IPS-18a (cell line): ENCODE results near the gene LZTS2.

Source experiments
- H3K27ac ChIP-seq: one replicate; pipeline ENCODE4 v1.5.1; 2013; ENCODE audit warnings: low read length
- H3K27me3 ChIP-seq: one replicate; pipeline ENCODE4 v1.6.1; 2013; ENCODE audit warnings: mild to moderate bottlenecking, low read length; ENCODE audit not compliant: control insufficient read depth, insufficient read depth
- H3K36me3 ChIP-seq: one replicate; pipeline ENCODE4 v1.6.1; 2013; ENCODE audit warnings: low read depth, low read length; ENCODE audit not compliant: control insufficient read depth
- H3K4me1 ChIP-seq: one replicate; pipeline ENCODE4 v1.6.1; 2013; ENCODE audit warnings: low read depth, low read length; ENCODE audit not compliant: control insufficient read depth
- H3K4me3 ChIP-seq: one replicate; pipeline ENCODE4 v1.5.1; 2013; ENCODE audit warnings: low read length
- H3K9ac ChIP-seq: one replicate; pipeline ENCODE4 v1.6.1; 2013; ENCODE audit warnings: mild to moderate bottlenecking, low read length, moderate library complexity
- H3K9me3 ChIP-seq: one replicate; pipeline ENCODE4 v1.6.1; 2013; ENCODE audit warnings: low read depth, low read length; ENCODE audit not compliant: control insufficient read depth

Gene LZTS2

DNA sequence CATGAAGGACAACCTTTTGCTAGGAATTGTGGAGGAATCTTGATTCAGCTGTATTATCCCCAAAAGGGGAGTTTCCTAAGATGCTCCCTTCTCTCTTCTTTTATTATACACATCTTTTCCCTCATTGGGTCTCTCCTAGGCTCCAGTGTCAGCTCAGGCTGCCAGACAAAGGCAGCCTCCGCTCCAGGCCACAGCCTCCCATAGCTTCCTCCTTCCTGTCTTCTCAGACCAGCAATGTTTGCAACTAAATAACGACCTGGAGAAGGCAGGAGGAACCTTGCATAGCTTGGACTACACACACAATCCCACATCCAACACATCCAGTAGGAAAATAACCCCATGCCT is 43.7 kb downstream of the LZTS2 start:
- H3K27me3 ChIP-seq, result peaks cover 72% of the 10 kb centered on the region
- no peaks in the 10 kb centered on the region for H3K36me3 ChIP-seq
- peaks cover 3% of the 10 kb centered on the region for H3K4me1 ChIP-seq
- no peaks in the 10 kb centered on the region for H3K9me3 ChIP-seq
- H3K4me3 ChIP-seq, result peak overlapping the region; percentile 67
- no peak overlapping the region for H3K27ac ChIP-seq
- H3K9ac ChIP-seq, result peak overlapping the region; percentile 40

DNA sequence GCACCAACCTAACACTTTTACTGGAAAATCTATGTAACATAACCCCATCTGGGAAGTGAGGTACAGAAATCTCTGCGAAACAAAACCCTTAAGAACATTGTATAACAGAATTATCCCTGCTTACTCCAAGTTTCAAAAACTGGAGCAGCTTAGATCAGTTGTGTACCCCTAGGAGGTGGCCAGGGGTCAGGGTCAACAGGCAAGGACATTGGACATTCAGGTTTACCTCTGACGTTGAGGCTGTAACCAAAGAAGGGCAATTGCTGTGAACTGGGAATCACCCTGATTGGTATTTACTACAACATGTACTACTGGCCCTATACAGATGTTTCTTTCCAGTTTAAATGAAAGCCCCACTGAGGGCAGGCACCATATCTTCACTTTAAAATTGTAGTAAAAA is 44.5 kb downstream of the LZTS2 start:
- H3K4me3 ChIP-seq, result no peak overlapping the region
- H3K9ac ChIP-seq, result no peak overlapping the region
- peaks cover 74% of the 10 kb centered on the region for H3K27me3 ChIP-seq
- no peaks in the 10 kb centered on the region for H3K36me3 ChIP-seq
- peaks cover 3% of the 10 kb centered on the region for H3K4me1 ChIP-seq
- H3K27ac ChIP-seq, result no peak overlapping the region
- no peaks in the 10 kb centered on the region for H3K9me3 ChIP-seq

DNA sequence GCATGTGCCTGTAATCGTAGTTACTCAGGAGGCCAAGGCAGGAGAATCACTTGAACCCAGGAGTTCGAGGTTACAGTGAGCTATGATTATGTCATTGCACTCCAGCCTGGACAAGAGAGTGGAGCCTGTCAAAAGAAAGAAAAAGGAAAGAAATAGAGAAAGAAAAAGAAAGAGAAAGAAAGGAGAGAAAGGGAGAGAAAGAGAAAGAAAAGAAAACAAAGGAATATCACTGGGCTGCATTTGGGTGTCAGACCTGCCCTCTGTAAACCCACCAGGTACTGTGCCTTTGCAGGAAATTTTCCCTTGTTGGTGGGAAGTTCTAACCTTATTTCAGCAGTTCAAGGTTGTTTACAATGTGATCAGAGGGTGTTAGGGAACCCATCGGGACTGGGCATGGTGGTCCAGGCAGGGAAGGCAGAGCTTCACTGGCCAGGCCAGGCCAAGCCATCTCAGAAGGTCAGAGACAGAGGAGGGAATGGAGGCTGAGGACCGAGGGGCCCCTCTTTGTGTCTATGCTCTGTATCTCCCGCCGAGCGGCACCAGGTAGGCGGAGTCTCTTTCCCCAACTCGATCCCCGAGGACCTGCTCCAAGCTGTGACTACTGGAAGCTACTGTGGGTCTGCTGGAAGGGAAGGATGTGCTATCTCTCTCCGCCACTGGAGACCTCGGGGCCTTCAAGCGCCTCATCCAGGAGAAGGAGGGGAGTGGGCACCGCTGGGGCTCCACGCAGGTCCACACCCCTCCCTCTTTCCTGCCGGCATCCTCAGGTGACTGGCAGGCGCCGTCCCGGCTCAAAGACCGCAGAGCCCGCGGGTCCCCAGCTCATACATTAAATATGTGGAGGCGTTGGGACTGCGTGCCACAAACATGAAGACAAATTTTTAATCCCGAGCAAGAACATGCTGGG is 47.0 kb downstream of the LZTS2 start:
- H3K27me3 ChIP-seq, result peaks cover 85% of the 10 kb centered on the region
- no peak overlapping the region for H3K27ac ChIP-seq
- H3K4me3 ChIP-seq, result peak overlapping the region; percentile 26
- H3K9ac ChIP-seq, result no peak overlapping the region
- no peaks in the 10 kb centered on the region for H3K36me3 ChIP-seq
- peaks cover 3% of the 10 kb centered on the region for H3K4me1 ChIP-seq
- H3K9me3 ChIP-seq, result no peaks in the 10 kb centered on the region

DNA sequence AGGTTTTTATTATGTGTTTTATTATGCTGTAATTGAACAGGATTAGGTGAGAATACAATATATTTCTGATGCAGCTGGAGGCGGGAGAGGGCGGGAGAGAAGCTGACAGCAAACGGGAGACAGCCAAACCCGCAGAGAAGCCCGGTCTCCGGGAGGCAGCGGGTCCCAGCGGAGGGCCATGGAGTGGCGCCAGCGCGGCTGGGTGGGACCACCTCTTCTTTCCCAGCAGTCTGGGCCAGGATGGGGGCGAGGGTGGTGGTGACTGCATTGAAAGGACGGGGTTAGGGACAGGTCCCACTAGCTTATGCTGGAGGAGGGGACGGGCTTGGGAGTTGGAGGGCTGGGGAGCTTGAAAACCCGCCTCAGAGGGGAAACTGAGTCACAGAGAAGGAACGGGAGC is 47.7 kb downstream of the LZTS2 start:
- Histone ChIP-seq H3K4me1 (peaks cover 3% of the 10 kb centered on the region), H3K36me3 (no peaks in the 10 kb centered on the region), H3K9ac (no peak overlapping the region), H3K27me3 (peaks cover 92% of the 10 kb centered on the region), H3K4me3 (peak overlapping the region; percentile 26), H3K9me3 (no peaks in the 10 kb centered on the region), H3K27ac (no peak overlapping the region)

DNA sequence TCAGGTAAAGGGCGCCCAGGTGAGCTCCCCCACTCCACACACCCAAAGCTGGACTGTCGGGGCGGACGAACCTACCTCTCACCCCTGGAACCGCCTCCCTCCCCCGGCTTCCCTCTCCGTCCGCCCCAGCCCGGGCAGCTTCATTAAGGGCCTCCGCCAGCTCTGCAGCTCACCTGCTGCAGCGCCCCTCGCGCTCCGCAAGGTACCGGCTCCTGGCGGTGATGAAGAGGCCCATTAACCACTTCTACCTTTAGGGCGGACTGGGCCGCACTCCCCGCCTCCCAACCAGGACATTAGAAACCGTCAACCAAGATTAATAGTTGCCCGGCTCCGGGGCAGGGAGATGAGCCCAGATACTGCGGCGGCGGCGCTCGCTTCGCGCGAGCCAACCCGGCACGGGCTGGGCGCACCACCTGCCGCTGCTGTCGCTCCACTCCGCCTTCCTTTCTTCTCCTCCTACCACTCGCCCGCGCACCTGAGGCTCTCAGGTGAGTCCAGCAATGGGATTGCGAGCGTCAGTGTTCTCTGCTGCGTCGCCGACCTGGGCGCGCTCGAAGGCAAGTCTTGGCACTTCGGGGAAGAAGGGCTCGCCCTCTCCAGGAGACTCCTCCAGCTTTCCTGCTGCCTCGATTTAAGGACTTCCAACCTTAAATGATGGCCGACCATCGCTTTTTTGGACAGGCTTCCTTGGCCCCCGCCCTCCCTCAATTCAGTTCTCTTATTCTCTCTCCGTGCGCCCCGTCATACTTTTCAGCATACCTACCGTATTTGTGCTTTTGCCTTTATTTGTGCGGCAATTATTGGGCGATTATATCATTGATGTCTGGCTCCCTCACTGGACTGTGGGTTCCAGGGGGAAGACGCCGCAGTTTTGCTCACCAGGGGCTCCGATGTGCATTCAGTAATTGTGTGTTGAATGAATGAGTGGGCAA is 48.6 kb downstream of the LZTS2 start:
- Histone ChIP-seq H3K4me1 (peaks cover 3% of the 10 kb centered on the region), H3K4me3 (no peak overlapping the region), H3K27me3 (peaks cover 99% of the 10 kb centered on the region), H3K9ac (no peak overlapping the region), H3K9me3 (no peaks in the 10 kb centered on the region), H3K27ac (no peak overlapping the region), H3K36me3 (no peaks in the 10 kb centered on the region)

DNA sequence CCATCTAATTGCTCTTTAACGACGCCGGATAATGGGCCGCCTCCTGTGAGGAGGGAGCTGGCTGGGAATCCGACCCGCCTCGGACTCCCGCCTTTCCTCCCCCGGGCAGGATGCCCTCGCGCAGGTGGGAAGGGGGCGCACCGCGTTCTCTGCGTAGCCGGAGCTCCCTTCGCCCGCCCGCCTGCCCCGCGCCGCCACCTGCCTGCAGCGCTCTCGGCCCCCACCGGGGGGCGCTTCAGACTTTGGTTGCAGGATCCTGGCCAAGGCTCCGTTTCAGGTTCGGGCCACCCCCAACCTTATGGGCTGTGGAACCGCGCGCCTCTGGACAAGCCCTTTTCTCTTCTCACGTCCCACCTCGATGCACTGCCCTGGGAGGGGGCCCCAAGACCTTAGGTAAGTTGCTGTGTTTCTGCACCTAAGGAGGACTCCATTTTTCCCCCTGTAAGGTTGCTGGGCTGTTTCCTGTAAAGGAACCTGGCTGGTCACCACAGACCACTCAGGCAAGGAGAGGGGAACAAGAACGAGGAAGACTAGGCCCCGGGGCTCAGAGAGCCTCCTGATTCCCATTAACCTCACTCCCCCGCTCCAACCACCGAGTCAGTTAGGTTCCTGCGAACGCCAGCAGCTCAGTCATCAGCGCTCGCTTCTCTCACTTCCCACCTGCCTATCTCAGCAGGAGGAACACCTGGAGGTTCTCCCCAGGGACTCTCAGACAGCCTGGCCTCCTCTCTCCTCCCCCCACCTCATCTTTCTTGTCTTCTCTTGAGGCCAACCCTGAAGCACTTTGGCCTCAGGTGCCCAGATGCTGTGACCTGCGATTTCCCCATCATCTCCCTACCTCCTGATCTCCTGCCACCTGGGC is 50.8 kb downstream of the LZTS2 start:
- H3K9me3 ChIP-seq, result no peaks in the 10 kb centered on the region
- peak overlapping the region; percentile 14 for H3K4me3 ChIP-seq
- peaks cover 3% of the 10 kb centered on the region for H3K4me1 ChIP-seq
- no peak overlapping the region for H3K27ac ChIP-seq
- peaks cover 77% of the 10 kb centered on the region for H3K27me3 ChIP-seq
- H3K36me3 ChIP-seq, result no peaks in the 10 kb centered on the region
- H3K9ac ChIP-seq, result no peak overlapping the region

DNA sequence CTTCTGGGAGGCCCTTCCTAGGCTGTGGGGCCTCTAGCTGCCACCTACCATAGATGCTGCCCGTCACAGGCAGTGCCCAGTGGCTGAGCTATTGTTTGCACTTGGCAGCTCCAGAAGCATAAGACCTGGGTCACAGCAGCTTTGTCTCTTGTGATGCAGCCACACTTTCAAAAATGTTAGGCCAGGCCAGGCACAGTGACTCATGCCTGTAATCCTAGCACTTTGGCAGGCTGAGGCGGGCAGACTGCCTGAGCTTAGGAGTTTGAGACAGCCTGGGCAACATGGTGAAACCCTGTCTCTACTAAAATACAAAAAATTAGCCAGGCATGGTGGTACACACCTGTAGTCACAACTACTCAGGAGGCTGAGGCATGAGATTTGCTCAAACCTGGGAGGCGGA is 52.7 kb downstream of the LZTS2 start:
- no peak overlapping the region for H3K27ac ChIP-seq

DNA sequence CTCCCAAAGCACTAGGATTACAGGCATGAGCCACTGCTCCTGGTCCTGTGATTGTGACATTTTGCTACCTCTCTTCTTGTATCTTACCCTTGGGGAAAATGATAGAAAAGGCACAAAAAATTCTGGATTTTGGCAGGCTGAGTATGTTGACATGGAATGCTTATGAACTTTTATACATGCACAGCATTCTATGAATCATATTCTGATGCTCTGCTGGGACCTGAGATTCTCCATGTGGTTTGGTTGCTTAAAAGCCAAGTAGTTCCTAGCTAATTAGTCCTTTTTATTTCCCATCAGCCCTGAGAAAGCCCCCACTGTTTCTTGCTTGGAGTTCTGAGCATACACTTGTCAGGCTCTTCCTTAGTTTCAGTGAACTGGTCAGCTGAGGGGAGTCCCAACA is 53.9 kb downstream of the LZTS2 start:
- no peak overlapping the region for H3K9ac ChIP-seq
- H3K4me1 ChIP-seq, result no peaks in the 10 kb centered on the region
- H3K27ac ChIP-seq, result no peak overlapping the region
- no peaks in the 10 kb centered on the region for H3K9me3 ChIP-seq
- peaks cover 46% of the 10 kb centered on the region for H3K27me3 ChIP-seq
- no peak overlapping the region for H3K4me3 ChIP-seq
- no peaks in the 10 kb centered on the region for H3K36me3 ChIP-seq

More for the DNA sequence above, 52.7 kb downstream of the LZTS2 start:
- Histone ChIP-seq H3K4me1 (no peaks in the 10 kb centered on the region), H3K4me3 (no peak overlapping the region), H3K27me3 (peaks cover 58% of the 10 kb centered on the region), H3K9me3 (no peaks in the 10 kb centered on the region), H3K9ac (no peak overlapping the region), H3K36me3 (no peaks in the 10 kb centered on the region)

DNA sequence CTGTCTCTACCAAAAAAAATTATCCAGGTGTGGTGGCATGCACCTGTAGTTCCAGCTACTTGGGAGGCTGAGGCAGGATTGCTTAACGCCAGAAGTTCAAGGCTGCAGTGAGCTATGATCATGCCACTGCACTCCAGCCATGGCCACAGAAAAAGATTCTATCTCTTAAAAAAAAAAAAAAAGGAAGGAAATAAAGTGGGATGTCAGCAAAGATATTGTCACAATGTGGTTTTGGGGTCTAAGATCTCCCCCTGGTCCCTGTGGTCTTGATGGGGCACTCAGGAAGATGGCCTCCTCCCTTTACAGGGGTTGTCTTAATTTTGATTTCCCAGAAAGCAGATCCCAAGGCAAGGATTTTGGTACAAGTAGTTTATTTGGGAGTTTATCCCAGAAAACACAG is 54.7 kb downstream of the LZTS2 start:
- Histone ChIP-seq H3K27ac (no peak overlapping the region), H3K36me3 (no peaks in the 10 kb centered on the region), H3K4me3 (no peak overlapping the region), H3K4me1 (no peaks in the 10 kb centered on the region), H3K9ac (no peak overlapping the region), H3K9me3 (no peaks in the 10 kb centered on the region), H3K27me3 (peaks cover 38% of the 10 kb centered on the region)

DNA sequence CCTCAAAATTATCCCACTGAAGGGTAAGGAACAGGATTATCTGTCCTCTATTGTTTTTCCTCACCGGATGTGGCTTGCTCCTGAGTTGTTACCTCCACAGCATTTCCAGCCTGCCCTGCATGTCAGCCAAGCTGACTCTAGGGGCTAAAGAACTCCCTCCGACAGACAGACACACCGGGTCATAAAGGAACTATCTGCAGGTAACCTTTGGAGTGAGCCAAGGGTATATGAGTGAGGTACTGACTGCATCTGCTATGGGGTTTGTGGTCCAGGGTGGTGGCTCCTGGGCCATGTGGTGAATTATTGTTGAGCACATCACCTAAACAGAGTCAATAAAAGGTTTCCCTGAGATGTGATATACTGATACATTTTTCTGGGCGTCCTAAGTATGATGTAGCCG is 55.3 kb downstream of the LZTS2 start:
- no peak overlapping the region for H3K27ac ChIP-seq
- peaks cover 32% of the 10 kb centered on the region for H3K27me3 ChIP-seq
- no peaks in the 10 kb centered on the region for H3K36me3 ChIP-seq
- no peak overlapping the region for H3K9ac ChIP-seq
- H3K9me3 ChIP-seq, result no peaks in the 10 kb centered on the region
- peaks cover 4% of the 10 kb centered on the region for H3K4me1 ChIP-seq
- no peak overlapping the region for H3K4me3 ChIP-seq

DNA sequence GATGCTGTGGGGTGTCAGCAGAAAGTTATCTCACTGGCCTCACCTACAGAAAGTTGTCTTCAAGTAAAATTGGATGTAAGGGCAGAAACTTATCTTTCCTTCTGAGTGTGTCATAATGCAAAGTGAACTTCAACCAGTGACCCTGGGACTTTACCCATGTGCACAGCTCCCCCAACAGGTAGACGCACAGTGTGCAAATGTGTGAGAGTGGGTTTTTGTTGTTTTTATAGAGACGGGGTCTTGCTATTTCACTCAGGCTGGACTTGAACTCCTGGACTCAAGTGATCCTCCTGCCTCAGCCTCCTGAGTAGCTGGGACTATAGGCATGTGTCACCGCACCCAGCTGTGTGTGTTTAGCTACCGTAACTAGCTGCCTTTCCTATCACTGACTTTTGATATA is 55.8 kb downstream of the LZTS2 start:
- Histone ChIP-seq H3K4me1 (peaks cover 4% of the 10 kb centered on the region), H3K27ac (no peak overlapping the region), H3K4me3 (no peak overlapping the region), H3K27me3 (peaks cover 27% of the 10 kb centered on the region), H3K9ac (no peak overlapping the region), H3K36me3 (no peaks in the 10 kb centered on the region), H3K9me3 (no peaks in the 10 kb centered on the region)
